Keratinocyte (primary cell): ENCODE results near the gene SMG6. TPM values are rescaled to one million over a fixed set of nuclear protein-coding genes. Genes with fewer than 3 reads are reported as not detected.

Source experiments
- DNase-seq: peaks from one replicate; pipeline ENCODE4 v3.0.0-alpha.2; 2011; ENCODE audit warnings: low read depth, missing footprints, low spot score
- FAIRE-seq: peaks from 2 replicates; lab custom pipeline; 2011; peaks lifted over from hg19 to GRCh38; lab: Jason Lieb, UNC
- H2AFZ ChIP-seq: 2 replicates; pipeline ENCODE4 v1.6.0; 2012; ENCODE audit warnings: low read length, control low read depth, inconsistent platforms; ENCODE audit not compliant: control insufficient read depth
- H3K27ac ChIP-seq: 2 replicates; pipeline ENCODE4 v1.5.1; 2011; ENCODE audit warnings: low read length; ENCODE audit not compliant: control insufficient read depth, insufficient read depth
- H3K27me3 ChIP-seq: 3 replicates; pipeline ENCODE4 v1.6.0; 2011; ENCODE audit warnings: low read length; ENCODE audit not compliant: control insufficient read depth, insufficient read depth; ENCODE audit errors: extremely low read depth
- H3K36me3 ChIP-seq, 2 experiments: 2 replicates in 1 of 2; 3 replicates in 1 of 2; pipeline ENCODE4 v1.5.1; 2011; ENCODE audit warnings: low read length in 2 of 2, mild to moderate bottlenecking in 1 of 2; ENCODE audit not compliant: control insufficient read depth in 2 of 2, insufficient read depth in 2 of 2; ENCODE audit errors: extremely low read depth in 1 of 2
- H3K4me1 ChIP-seq: 3 replicates; pipeline ENCODE4 v1.5.1; 2011; ENCODE audit warnings: low read length; ENCODE audit not compliant: control insufficient read depth, insufficient read depth; ENCODE audit errors: extremely low read depth
- H3K4me2 ChIP-seq: 3 replicates; pipeline ENCODE4 v1.6.0; 2011; ENCODE audit warnings: low read depth, low read length; ENCODE audit not compliant: control insufficient read depth, insufficient read depth; ENCODE audit errors: extremely low read depth
- H3K4me3 ChIP-seq, 3 experiments: fragments of 200-600 bp in 1 of 3; sonication (generic) in 1 of 3; 2 replicates in 2 of 3; 3 replicates in 1 of 3; pipeline ENCODE4 v1.5.1; 2011 to 2016; ENCODE audit warnings: low read length in 3 of 3, mild to moderate bottlenecking in 3 of 3, control low read depth in 2 of 3, inconsistent platforms in 1 of 3, low read depth in 1 of 3, mixed read lengths in 1 of 3, mixed run types in 1 of 3, moderate library complexity in 1 of 3; ENCODE audit not compliant: control insufficient read depth in 2 of 3, insufficient read depth in 2 of 3; ENCODE audit errors: extremely low read depth in 1 of 3
- H3K79me2 ChIP-seq: 2 replicates; pipeline ENCODE4 v1.6.0; 2012; ENCODE audit warnings: low read length; ENCODE audit not compliant: control insufficient read depth, insufficient read depth
- H3K9ac ChIP-seq: 3 replicates; pipeline ENCODE4 v1.6.0; 2011; ENCODE audit warnings: low read length; ENCODE audit not compliant: control insufficient read depth, insufficient read depth; ENCODE audit errors: extremely low read depth
- H3K9me1 ChIP-seq: 3 replicates; pipeline ENCODE4 v1.6.0; 2011; ENCODE audit warnings: low read length; ENCODE audit not compliant: control insufficient read depth, insufficient read depth; ENCODE audit errors: extremely low read depth
- H3K9me3 ChIP-seq: 2 replicates; pipeline ENCODE4 v1.5.1; 2012; ENCODE audit warnings: low read depth, low read length; ENCODE audit not compliant: control insufficient read depth
- H4K20me1 ChIP-seq: 3 replicates; pipeline ENCODE4 v1.6.0; 2011; ENCODE audit warnings: low read length; ENCODE audit not compliant: control insufficient read depth, insufficient read depth; ENCODE audit errors: extremely low read depth
- CTCF ChIP-seq, 3 experiments: IDR thresholded peaks in 1 of 3; conservative IDR thresholded peaks in 1 of 3; optimal IDR thresholded peaks in 1 of 3; 2 replicates in 2 of 3; 3 replicates in 1 of 3; pipeline versions ENCODE3 to v1.5.1; 2011; ENCODE audit warnings: low read length in 3 of 3, mild to moderate bottlenecking in 3 of 3, moderate library complexity in 2 of 3, control low read depth in 1 of 3, inconsistent platforms in 1 of 3; ENCODE audit not compliant: insufficient read depth in 2 of 3; ENCODE audit errors: extremely low read depth in 1 of 3
- EZH2 ChIP-seq: IDR thresholded peaks from one replicate; pipeline ENCODE4 v1.6.1; 2012; ENCODE audit warnings: inconsistent platforms, mild to moderate bottlenecking, low read length, moderate library complexity
- dilution Hi-C: fragments of 300-500 bp; cut with MboI; formaldehyde crosslinking; loops from one replicate; pipeline ENCODE4 v1.7.0; 2020; ENCODE audit warnings: low sequenced_read_pairs; ENCODE audit not compliant: extremely low pct_ligation_motif_present
- polyA plus RNA-seq, 5 experiments: library from polyadenylated mRNA; depleted of rRNA in 3 of 5; stranded (reverse) in 3 of 5; stranded (forward) in 1 of 5; unstranded in 1 of 5; fragments of >200 nt; gene quantifications; 1 replicate in 1 of 5; 2 replicates in 3 of 5; 3 replicates in 1 of 5; pipeline versions ENCODE4 v1.2.1 to v1.2.3, GENCODE V29; 2011 to 2012; ENCODE audit warnings: missing spikeins in 2 of 5, low read depth in 1 of 5, low replicate concordance in 1 of 5

SMG6 gene
- polyA plus RNA-seq, 1 donor (not counting 4 experiments of a cell fraction or from before 2014, with no cell fraction given): 3.6 TPM

DNA sequence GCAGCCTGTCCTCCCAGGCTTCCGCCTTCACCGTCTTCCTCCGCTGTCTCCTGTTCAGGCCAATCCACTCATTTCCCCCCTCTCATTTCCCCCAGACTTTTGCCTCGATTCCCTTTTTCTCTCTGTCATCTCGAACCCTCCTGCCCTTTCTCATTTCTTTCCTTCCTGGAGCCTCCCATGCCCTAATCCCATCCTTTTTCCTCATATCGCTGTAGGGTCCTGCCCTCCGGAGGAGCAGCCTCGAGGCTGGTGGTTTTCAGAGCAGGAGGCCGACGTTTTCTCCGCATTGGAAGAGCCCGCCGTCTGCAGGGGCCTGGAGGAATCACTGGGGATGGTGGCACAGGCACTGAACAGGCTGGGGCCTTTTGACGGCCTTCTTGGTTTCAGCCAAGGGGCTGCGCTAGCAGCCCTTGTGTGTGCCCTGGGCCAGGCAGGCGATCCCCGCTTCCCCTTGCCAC lies 261.2 kb downstream of the SMG6 start:
- Histone ChIP-seq H3K27me3 (no peaks in the 10 kb centered on the region), H3K4me3 (peak overlapping the region; percentile 63 to 79 (median 72)), H3K9me1 (peaks cover 3% of the 10 kb centered on the region), H3K9me3 (no peaks in the 10 kb centered on the region), H4K20me1 (peaks cover 6% of the 10 kb centered on the region), H3K36me3 (peaks cover 9 to 19% of the 10 kb centered on the region in 2 experiments), H3K4me2 (peak overlapping the region; percentile 71), H3K79me2 (peaks cover 16% of the 10 kb centered on the region), H3K4me1 (peaks cover 31% of the 10 kb centered on the region), H2AFZ (peak overlapping the region; percentile 79), H3K27ac (peak overlapping the region; percentile 76), H3K9ac (peak overlapping the region; percentile 81)
- FAIRE-seq (no peak), DNase-seq (no peak)
- dilution Hi-C loops: no loop called here
- TF ChIP-seq EZH2 (no peak), CTCF (optimal IDR thresholded peaks at IDR 0.05 in 1 of 3, IDR thresholded peaks at IDR 0.05 in 1 of 3, conservative IDR thresholded peaks at IDR 0.05 in 1 of 3; ENCODE audit: extremely low read depth in 1 of 3, insufficient read depth in 2 of 3, low read length in 3 of 3) (peak in 2 of 3 experiments; percentile 12 to 29)

GRCh38 chr17:2041561-2042389 lies 261.8 kb downstream of the SMG6 start, which contains the start of gene OVCA2:
Gene OVCA2, plus strand, starts transcription at chr17:2042022. Its CDS starts 26 bp downstream, at chr17:2042048.
- Histone ChIP-seq H3K9me3 (no peaks in the 10 kb centered on the region), H3K4me1 (peaks cover 31% of the 10 kb centered on the region), H3K27me3 (no peaks in the 10 kb centered on the region), H2AFZ (peak within 1 kb of the TSS; percentile 95), H3K9ac (peak within 1 kb of the TSS; percentile 81), H3K9me1 (peaks cover 3% of the 10 kb centered on the region), H3K4me3 (peak within 1 kb of the TSS; percentile 63 to 79 (median 72)), H4K20me1 (peaks cover 6% of the 10 kb centered on the region), H3K4me2 (peak within 1 kb of the TSS; percentile 71), H3K36me3 (peaks cover 9 to 19% of the 10 kb centered on the region in 2 experiments), H3K27ac (peak within 1 kb of the TSS; percentile 76), H3K79me2 (peaks cover 16% of the 10 kb centered on the region)
- FAIRE-seq (peak; percentile 82), DNase-seq (no peak)
- dilution Hi-C loops: no loop called here
- TF ChIP-seq CTCF (optimal IDR thresholded peaks at IDR 0.05 in 1 of 3, IDR thresholded peaks at IDR 0.05 in 1 of 3, conservative IDR thresholded peaks at IDR 0.05 in 1 of 3; ENCODE audit: extremely low read depth in 1 of 3, insufficient read depth in 2 of 3, low read length in 3 of 3) (peak in 2 of 3 experiments; percentile 36 to 52), EZH2 (no peak)
